K562 (cell line): Measurements from ENCODE around the gene MAP7D1. TPM values are rescaled to one million over a fixed set of nuclear protein-coding genes. Genes with fewer than 3 reads are reported as not detected.

ENCODE experiments used
- CREB1 ChIP-seq, 2 experiments: sonication (generic) in 1 of 2; formaldehyde crosslinking in 1 of 2; IDR thresholded peaks; 2 replicates each; pipeline versions ENCODE4 v1.6.1 to v1.8.0; 2012 to 2022; ENCODE audit warnings: inconsistent platforms in 1 of 2, mild to moderate bottlenecking in 1 of 2, missing genetic modification reagents in 1 of 2, moderate library complexity in 1 of 2
- CREM ChIP-seq: IDR thresholded peaks from 2 replicates; pipeline ENCODE4 v1.6.1; 2014; ENCODE audit warnings: antibody characterized with exemption, low read depth
- CTBP1 ChIP-seq: fragments of 450-650 bp; IDR thresholded peaks from 2 replicates; pipeline ENCODE4 v1.6.1; 2016; ENCODE audit warnings: borderline replicate concordance
- HMG20A ChIP-seq: fragments of 450-650 bp; formaldehyde crosslinking; conservative IDR thresholded peaks from 2 replicates; pipeline ENCODE4 v1.4.0; 2020; ENCODE audit warnings: mild to moderate bottlenecking, mixed read lengths
- MAFK ChIP-seq: IDR thresholded peaks from 2 replicates; pipeline ENCODE4 v1.6.1; 2011; ENCODE audit warnings: low read length, improper control_type of control experiment
- MTA1 ChIP-seq: fragments of 450-650 bp; IDR thresholded peaks from 2 replicates; pipeline ENCODE4 v1.6.1; 2017; ENCODE audit warnings: borderline replicate concordance
- MYC ChIP-seq, 2 experiments: fragments of 250-450 bp in 1 of 2; sonication (Bioruptor Pico) in 1 of 2; IDR thresholded peaks; 2 replicates each; pipeline versions ENCODE4 v1.5.1 to v1.6.1; 2012 to 2021; ENCODE audit warnings: low read depth in 2 of 2, borderline replicate concordance in 1 of 2, improper control_type of control experiment in 1 of 2, low read length in 1 of 2, mild to moderate bottlenecking in 1 of 2, moderate library complexity in 1 of 2
- NR2C2 ChIP-seq, 2 experiments: fragments of 200-800 bp in 1 of 2; sonication (Bioruptor generic) in 1 of 2; sonication (generic) in 1 of 2; formaldehyde crosslinking in 1 of 2; IDR thresholded peaks; 2 replicates each; pipeline versions ENCODE4 v1.6.1 to v1.8.0; 2016 to 2022; ENCODE audit warnings: mild to moderate bottlenecking in 1 of 2, missing compliant biosample characterization in 1 of 2, missing genetic modification characterization in 1 of 2, missing genetic modification reagents in 1 of 2
- POLR2B ChIP-seq: fragments of 450-650 bp; IDR thresholded peaks from 2 replicates; pipeline ENCODE4 v1.6.1; 2018; ENCODE audit warnings: low read depth; ENCODE audit not compliant: partially characterized antibody
- RCOR1 ChIP-seq, 2 experiments: IDR thresholded peaks; 2 replicates each; pipeline ENCODE4 v1.6.1; 2012; ENCODE audit warnings: low read depth in 2 of 2, low read length in 2 of 2, borderline replicate concordance in 1 of 2, improper control_type of control experiment in 1 of 2
- SMARCE1 ChIP-seq: fragments of 450-650 bp; IDR thresholded peaks from 2 replicates; pipeline ENCODE4 v1.7.1; 2016; ENCODE audit warnings: mild to moderate bottlenecking
- SNAPC5 ChIP-seq: fragments of 250-450 bp; sonication (Bioruptor Pico); IDR thresholded peaks from 2 replicates; pipeline ENCODE4 v1.8.0; 2021; ENCODE audit warnings: moderate library complexity, mild to moderate bottlenecking, inconsistent platforms
- TEAD1 ChIP-seq, 2 experiments: fragments of 450-650 bp in 1 of 2; sonication (generic) in 1 of 2; formaldehyde crosslinking; IDR thresholded peaks; 2 replicates each; pipeline versions ENCODE4 v1.4.0 to v1.8.0; 2020 to 2022; ENCODE audit warnings: mild to moderate bottlenecking in 2 of 2, missing genetic modification reagents in 1 of 2
- ZFP36 ChIP-seq: fragments of 150-350 bp; IDR thresholded peaks from 2 replicates; pipeline ENCODE4 v1.6.1; 2018; ENCODE audit warnings: low read length, low read depth; ENCODE audit not compliant: partially characterized antibody
- ZNF699 ChIP-seq: fragments of 250-450 bp; sonication (Bioruptor Pico); IDR thresholded peaks from 2 replicates; pipeline ENCODE4 v1.8.0; 2021; ENCODE audit warnings: mild to moderate bottlenecking, moderate library complexity; ENCODE audit not compliant: insufficient replicate concordance
- ZSCAN29 ChIP-seq: fragments of 450-650 bp; IDR thresholded peaks from 2 replicates; pipeline ENCODE4 v1.6.1; 2017
- polyA plus RNA-seq, 8 experiments: library from polyadenylated mRNA; depleted of rRNA in 4 of 8; stranded (reverse) in 5 of 8; unstranded in 3 of 8; fragments of >200 nt; fragmentation: Nextera tagmentation in 2 of 8; fragmentation: Illumina TruSeq in 1 of 8; extraction: Ambion mirVana in 2 of 8; extraction: Trizol in 1 of 8; gene quantifications; 2 replicates each; pipeline versions ENCODE4 v1.2.1 to v1.2.3, GENCODE V29; 2011 to 2014; ENCODE audit warnings: inconsistent platforms in 1 of 8, missing spikeins in 1 of 8
- total RNA-seq, 7 experiments: library from RNA; depleted of rRNA in 6 of 7; stranded (reverse); fragments of >200 nt in 6 of 7; fragmentation: Illumina TruSeq in 2 of 7; extraction: Trizol in 2 of 7; gene quantifications; 2 replicates each; pipeline versions ENCODE4 v1.2.1 to v1.2.3, GENCODE V29; 2011 to 2021; ENCODE audit warnings: low replicate concordance in 1 of 7
- TF ChIP-seq, protein P1 (sequence below): fragments of 450-650 bp; IDR thresholded peaks from 2 replicates; pipeline ENCODE4 v1.6.1; 2018; ENCODE audit not compliant: partially characterized antibody
- TF ChIP-seq, protein P2 (sequence below), 2 experiments: fragments of 450-650 bp in 1 of 2; sonication (generic) in 1 of 2; formaldehyde crosslinking in 1 of 2; IDR thresholded peaks in 1 of 2; conservative IDR thresholded peaks in 1 of 2; 2 replicates each; pipeline versions ENCODE4 v1.6.1 to v1.8.1; 2016 to 2023; ENCODE audit warnings: mild to moderate bottlenecking in 2 of 2, moderate library complexity in 2 of 2, inconsistent platforms in 1 of 2, missing genetic modification reagents in 1 of 2

MAP7D1 gene
- total and polyA plus RNA-seq, 9 of the 15 experiments (the other 6 are each of a cell fraction or from before 2014, with no cell fraction given) = 3.6 to 108 (median 34.5) TPM

DNA sequence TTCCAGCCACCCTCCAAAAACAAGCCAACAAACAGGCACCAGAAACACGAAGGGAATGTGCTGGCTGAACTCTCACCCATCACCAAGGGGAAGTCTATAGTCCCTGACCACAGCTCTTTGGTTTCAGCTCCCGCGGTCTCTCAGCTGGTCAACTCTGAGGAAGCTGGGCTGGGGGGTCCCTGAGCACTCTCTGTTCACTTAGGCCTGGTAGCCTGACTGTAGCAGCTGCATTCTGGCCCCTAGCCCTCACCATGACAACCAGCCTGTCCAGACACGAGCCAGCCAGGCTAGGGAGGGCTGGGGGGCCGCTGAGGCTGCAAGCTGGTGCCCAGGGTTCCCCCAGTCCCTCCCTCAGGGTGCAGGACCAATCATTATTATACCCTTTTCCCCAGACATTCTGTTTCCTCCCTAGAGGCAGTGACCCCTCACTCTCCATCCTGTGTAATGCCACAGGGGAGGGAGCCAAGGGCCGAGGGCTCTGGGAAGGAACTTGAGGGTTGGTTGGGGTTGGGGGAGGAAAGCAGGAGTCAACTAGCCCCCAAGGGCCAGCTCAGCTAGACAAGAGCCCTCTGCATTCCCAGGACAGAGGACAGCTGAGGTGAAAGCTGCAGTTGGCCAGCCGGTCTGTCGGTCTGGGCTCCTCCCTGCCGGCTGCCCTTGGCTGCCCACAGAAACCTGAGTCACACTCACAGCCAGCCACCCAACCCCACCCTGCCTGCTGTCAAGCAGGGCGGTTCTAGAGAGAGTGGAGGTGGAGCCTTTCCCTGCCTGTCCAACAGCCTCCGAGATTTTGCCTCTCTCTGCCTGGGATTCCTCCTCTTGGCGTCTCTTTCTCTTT lies 5.4 kb upstream of the MAP7D1 start (continued):
- TF ChIP-seq, protein P1, sequence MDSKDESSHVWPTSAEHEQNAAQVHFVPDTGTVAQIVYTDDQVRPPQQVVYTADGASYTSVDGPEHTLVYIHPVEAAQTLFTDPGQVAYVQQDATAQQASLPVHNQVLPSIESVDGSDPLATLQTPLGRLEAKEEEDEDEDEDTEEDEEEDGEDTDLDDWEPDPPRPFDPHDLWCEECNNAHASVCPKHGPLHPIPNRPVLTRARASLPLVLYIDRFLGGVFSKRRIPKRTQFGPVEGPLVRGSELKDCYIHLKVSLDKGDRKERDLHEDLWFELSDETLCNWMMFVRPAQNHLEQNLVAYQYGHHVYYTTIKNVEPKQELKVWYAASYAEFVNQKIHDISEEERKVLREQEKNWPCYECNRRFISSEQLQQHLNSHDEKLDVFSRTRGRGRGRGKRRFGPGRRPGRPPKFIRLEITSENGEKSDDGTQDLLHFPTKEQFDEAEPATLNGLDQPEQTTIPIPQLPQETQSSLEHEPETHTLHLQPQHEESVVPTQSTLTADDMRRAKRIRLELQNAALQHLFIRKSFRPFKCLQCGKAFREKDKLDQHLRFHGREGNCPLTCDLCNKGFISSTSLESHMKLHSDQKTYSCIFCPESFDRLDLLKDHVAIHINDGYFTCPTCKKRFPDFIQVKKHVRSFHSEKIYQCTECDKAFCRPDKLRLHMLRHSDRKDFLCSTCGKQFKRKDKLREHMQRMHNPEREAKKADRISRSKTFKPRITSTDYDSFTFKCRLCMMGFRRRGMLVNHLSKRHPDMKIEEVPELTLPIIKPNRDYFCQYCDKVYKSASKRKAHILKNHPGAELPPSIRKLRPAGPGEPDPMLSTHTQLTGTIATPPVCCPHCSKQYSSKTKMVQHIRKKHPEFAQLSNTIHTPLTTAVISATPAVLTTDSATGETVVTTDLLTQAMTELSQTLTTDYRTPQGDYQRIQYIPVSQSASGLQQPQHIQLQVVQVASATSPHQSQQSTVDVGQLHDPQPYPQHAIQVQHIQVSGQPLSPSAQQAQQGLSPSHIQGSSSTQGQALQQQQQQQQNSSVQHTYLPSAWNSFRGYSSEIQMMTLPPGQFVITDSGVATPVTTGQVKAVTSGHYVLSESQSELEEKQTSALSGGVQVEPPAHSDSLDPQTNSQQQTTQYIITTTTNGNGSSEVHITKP = peak; percentile 34
- TF ChIP-seq NR2C2 (CRISPR knock-in tag; IDR thresholded peaks at IDR 0.05) = no peak
- 0 out of 2 replicates have a peak, but pooled peaks have one; percentile 35 for TF ChIP-seq NR2C2 (tag; IDR thresholded peaks at IDR 0.05)
- peak; percentile 65 for TF ChIP-seq MAFK
- 0 out of 4 replicates have a peak, but pooled peaks of 1 of the 2 experiments have one; percentile 62 for TF ChIP-seq TEAD1 (CRISPR knock-in tag; IDR thresholded peaks at IDR 0.05)
- TF ChIP-seq CREM = peak; percentile 57; the same call in 1 of the 2 replicates
- TF ChIP-seq, protein P2, sequence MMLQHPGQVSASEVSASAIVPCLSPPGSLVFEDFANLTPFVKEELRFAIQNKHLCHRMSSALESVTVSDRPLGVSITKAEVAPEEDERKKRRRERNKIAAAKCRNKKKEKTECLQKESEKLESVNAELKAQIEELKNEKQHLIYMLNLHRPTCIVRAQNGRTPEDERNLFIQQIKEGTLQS (IDR thresholded peaks at IDR 0.05) = peak; percentile 57; the same call in 1 of the 2 replicates
- TF ChIP-seq, protein P2 (CRISPR knock-in tag; conservative IDR thresholded peaks at IDR 0.05) = no peak
- 0 out of 2 replicates have a peak, but pooled peaks have one; percentile 68 for TF ChIP-seq SMARCE1
- peak; percentile 47 for TF ChIP-seq MTA1
- TF ChIP-seq CREB1 (IDR thresholded peaks at IDR 0.05) = no peak
- TF ChIP-seq CREB1 (CRISPR knock-in tag; IDR thresholded peaks at IDR 0.05) = 0 out of 2 replicates have a peak, but pooled peaks have one; percentile 29
- peak; percentile 43; the same call in 1 of the 2 replicates for TF ChIP-seq MYC (IDR thresholded peaks at IDR 0.05; ENCODE audit: low read depth, low read length)
- TF ChIP-seq MYC (CRISPR knock-in tag; IDR thresholded peaks at IDR 0.05; ENCODE audit: borderline replicate concordance, low read depth) = no peak
- TF ChIP-seq RCOR1 (IDR thresholded peaks at IDR 0.05; ENCODE audit: borderline replicate concordance in 1 of 2, low read depth in 2 of 2, low read length in 2 of 2) = peak in 1 of 2 experiments; percentile 81; a peak in 2 of 4 replicates
- no peak for TF ChIP-seq SNAPC5 (CRISPR knock-in tag)
- no peak for TF ChIP-seq HMG20A (CRISPR knock-in tag)
- peak; percentile 34 for TF ChIP-seq ZFP36
- TF ChIP-seq ZSCAN29 = no peak
- TF ChIP-seq POLR2B = peak; percentile 65
- TF ChIP-seq CTBP1 = peak; percentile 79; the same call in 1 of the 2 replicates
- no peak for TF ChIP-seq ZNF699 (CRISPR knock-in tag)
